Nucleus accumbens (tissue), 56 donors: Measurements from ENCODE around the gene PPP3CA.

Experiments
- DNase-seq, 56 donors: peaks; one replicate each; lab custom pipeline; 2025; lab: John Stamatoyannopoulos, UW

PPP3CA gene

GRCh38 chr4:101222156-101222845, 125.0 kb downstream of the PPP3CA start:
- DNase-seq, result no peak

- DNase-seq, result no peak
These were observed 126.0 kb downstream of the PPP3CA start for GRCh38 chr4:101221294-101221693.

GRCh38 chr4:101218894-101219293, 128.4 kb downstream of the PPP3CA start:
- DNase-seq, result no peak

DNA sequence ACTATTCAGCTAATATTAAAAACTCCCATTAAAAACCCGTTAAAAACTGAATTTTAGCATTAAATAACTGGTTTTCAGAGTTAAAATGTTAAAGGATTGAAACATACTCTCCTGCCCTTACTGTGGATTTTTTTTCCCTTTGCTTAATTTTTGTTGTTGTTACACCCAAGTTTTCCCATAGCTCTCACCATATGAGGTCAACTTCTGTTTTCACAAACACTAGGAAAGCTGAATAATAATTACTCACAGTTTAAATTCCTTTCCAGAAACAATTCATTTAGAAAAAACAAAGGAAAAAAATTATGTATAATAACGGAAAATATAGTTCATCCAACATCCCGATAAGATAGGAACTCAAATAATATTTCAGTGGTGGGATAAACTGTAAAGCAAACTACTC, 129.0 kb downstream of the PPP3CA start:
- DNase-seq, result no peak

DNA sequence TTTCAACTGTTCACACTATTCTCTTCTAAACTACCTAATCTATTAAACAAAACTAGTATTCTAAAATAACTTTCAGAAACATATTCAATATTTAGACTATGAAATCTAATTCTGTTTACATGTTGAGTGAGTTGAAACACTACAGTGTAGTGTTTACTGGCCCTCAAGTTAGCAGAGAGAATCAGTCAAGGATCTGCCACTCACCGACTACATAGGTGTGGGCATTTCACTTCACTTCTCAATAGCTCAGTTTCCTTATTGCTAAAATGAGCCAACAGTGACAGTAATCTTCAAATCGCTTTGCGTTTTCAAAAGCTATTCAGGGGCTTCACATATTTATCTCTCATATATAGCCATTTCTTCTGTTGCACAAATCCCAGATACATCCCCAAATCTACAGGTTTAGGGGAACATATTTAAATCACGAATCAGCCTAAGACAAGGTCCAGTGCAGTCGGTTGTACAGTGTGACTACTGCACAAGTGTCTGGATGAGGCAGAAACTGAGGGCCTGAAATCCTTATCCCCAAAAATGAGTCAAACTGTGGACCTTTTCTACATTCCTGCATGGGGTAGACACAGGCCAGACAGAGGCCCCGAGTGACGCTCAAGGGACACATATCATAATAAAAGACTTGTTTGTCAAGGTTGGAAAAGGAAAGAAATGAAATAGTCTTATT, 129.8 kb downstream of the PPP3CA start:
- no peak for DNase-seq

DNA sequence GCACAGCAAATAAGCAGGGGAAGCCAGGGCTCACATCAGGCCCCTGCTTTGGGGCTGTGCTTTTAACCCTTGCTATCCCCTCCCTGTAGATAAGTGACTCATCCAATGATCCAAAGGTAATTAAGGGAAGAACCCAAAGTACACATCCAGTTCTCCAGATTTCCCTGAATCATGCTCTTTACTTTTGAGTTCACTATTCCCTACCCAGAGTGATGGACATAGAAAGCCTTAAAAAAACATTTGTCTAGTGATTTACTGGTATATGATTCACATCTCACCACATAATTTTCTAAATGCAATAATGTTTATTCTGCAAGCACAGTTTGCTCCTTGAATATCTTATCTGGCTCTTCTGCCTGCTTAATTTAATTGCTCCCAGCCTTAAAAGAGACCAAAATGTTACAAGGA, 136.2 kb downstream of the PPP3CA start:
- no peak for DNase-seq

GRCh38 chr4:101210331-101210730, 137.0 kb downstream of the PPP3CA start:
- DNase-seq, result no peak

DNA sequence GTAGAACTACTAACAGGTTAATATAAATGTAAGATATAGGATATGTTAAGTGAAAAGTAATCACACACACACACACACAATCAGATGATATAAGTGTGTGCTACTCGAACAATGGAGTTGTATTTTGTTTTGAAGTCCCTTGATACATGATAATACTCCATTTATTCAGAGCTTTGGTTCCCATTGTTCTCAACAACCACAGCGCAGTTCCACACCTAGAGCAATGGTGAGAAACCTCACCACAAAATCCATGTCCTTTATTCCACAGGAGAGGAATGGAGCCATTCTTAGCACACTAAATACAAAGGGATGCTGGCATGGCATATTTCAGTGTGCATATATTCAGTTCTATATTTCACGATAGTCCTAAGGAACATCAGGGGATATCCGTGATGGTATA, 139.2 kb downstream of the PPP3CA start:
- no peak for DNase-seq

DNA sequence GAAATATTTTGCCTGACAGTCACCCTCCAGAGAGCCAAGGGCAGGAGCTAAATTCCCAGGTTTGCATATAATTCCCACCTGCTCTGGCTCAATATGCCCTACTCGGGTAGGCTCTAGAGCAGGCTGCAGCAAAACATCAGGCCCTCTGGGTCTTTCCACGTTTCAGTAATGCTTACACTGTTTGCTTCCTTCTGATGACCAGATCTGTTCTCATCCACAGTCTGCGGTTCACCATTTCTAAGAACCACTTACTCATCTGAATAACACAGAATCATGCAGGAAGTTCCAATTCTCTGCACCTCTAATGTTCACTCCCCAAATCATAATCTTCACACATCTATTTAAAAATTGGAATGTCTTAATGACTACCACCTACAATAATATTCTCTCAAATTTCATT, 141.4 kb downstream of the PPP3CA start:
- DNase-seq, result no peak

GRCh38 chr4:101201421-101201820, 145.9 kb downstream of the PPP3CA start:
- no peak for DNase-seq

DNA sequence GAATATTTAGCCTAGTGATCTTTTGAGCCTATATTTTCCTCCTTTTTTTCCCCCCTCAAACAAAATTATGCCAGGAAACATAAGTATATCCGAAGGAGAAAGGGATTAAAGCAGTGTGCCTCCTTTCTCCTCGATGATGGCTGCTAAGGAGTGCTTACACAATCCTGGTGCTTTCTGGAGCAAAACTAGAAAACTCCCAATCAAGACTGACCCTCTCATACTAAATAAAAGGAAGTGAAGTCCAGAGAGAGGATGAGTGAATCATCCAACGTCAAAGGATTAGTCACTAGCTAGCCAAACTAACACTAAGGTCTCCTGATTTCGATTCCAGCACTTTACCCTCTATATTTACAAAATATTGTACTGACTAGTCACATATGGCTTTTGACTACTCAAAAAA, 146.8 kb downstream of the PPP3CA start:
- no peak for DNase-seq

GRCh38 chr4:101199507-101200285, 147.6 kb downstream of the PPP3CA start:
- no peak for DNase-seq

DNA sequence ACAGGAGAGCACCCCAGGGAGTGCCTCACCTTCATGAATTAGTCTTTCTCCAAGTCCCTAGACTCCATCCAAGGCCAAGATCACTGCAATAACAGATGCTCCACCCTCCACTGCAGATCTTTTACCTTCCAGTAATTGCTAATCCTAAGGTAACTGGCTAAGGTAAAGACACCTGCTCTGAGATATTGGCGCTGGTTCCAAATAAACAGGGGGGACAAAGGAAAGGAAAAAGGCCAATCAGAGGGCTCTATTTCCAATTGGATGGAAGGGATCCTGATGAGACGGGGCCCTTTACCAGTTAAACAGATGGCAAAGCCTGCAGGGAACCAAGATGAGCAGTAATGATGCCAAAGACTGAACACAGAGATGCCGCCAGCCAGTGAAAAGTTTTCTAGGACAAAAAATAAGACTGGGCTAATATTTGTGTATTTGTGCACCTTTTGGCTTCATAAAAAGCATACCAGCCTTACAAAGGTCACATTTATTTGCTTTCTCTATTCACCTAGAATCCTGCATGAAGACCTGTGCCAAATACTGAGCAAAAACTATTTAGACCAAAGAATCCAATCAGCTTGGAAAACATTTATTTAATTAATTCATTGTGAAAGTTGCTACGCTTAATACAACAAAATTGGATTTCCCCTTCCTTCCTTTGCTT, 148.5 kb downstream of the PPP3CA start:
- no peak for DNase-seq

GRCh38 chr4:101197350-101197749, 150.0 kb downstream of the PPP3CA start:
- DNase-seq, result no peak

GRCh38 chr4:101192244-101192643, 155.1 kb downstream of the PPP3CA start:
- DNase-seq, result no peak

DNA sequence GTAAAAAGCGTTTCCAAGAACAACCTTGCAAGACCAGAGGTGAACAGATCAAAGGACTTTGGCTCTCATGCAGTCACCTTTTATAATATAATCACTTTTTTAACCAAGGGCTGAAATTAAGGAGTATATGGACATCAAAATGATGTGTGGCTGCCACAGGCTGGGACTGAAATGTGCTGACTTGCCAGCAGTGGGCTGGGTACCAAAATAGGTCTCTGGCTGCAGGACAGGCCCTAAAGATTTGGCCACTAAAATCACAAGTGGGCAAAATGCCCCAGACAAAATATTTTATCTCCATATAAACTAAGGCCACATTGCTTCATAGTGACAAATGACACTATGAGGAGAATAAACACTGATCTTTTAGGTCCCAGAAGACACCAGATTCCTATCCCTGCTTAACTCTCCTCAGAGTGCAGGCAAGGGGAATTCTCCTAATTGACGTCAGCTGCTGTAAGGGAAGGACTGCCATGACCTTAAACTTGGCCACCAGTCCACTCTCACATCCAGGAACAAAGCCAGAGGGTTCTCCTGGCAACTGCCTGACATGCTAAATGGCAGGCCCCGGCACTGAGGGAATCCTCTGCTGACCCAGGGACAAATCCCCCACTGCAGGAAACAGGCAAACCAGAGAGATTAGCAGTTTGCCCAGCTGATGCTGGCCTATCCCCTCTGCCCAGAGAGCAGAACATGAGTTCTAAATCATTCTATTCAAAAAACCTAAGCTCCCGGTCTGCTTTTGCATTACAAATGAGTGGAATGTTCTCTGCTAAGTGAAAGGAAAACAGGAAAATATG, 155.8 kb downstream of the PPP3CA start:
- DNase-seq, result peak in 51 of 56 donors; percentile 8 to 82 (median 52)

DNA sequence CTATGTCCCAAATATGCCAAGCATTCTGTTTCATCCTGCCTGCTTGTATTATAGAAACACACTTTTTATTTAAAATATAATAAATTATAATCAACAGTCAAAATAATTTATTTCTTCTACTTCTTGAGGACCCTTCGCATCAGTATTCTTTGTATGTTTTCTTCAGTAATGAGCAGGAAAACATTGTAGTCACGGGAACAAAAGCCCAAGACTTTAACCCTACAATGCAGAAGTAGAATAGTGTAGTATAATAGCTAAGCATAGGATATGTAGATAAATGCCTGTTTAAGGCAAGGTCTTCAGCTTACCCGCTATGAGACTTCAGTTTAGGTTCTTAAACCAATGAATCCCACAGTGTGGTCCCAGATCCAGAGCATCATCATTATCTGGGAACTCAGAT, 156.6 kb downstream of the PPP3CA start:
- DNase-seq, result no peak

DNA sequence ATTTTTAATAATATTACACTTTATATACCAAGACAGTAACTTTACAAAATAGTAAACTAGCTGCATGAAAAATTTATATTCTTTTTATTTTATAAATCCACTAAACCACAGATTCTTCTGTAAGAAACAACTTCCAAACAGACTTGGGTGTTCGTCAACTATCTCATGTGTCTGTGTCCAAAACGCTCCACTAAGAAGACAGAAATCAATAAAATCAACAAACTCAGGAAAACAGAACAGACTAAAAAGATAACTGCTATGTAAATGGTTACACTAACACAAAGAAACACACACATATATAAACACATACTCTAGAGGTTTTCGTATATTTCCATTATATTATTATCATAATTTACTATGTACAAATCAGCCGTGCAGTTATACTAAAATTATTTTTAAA, 158.4 kb downstream of the PPP3CA start:
- DNase-seq, result no peak

- no peak for DNase-seq
These were observed 159.5 kb downstream of the PPP3CA start for GRCh38 chr4:101187841-101188240.

DNA sequence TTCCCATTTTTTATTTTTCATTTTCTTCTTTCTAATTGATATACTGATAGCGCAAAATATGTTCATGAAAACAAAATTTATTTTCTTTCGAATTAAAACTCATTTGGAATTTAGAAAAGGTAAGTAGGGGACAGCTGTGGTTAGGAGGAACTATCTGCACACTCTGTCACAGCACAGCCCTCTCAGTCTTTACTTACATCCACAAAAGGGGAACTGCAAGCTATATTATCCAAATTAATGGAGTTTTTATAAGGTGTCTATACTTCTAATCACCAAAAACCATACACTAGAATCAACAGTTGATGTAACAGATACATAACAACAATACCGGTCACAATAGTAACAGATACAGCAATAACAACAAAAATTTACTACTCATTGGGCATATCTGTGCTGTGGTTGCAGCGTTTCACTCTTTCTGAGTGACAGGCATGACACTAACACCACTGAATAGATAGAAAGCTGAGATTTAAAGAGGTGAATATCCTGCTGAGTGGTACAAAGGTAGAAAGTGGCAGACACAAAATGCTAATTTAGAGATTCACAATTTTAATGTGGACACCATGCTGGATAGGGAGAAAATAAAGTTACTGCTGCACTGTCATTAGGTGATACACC, 160.7 kb downstream of the PPP3CA start:
- DNase-seq, result no peak
